ENCODE results near the gene OSBPL10.

DNA sequence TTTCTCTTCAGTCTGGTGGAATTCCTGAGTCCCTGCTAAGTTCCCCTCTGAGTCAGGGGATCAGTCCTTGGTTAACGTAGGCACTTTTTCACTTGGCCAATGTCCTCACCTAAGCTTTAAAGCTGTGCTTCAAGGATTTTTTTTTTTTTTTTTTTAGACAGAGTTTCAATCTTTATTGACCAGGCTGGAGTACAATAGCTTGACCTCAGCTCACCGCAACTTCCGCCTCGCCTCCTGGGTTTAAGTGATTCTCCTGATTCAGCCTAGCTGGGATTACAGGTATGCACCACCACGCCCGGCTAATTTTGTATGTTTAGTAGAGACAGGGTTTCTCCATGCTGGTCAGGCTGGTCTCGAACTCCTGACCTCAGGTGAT, 228.0 kb downstream of the OSBPL10 start:
- TF ChIP-seq FOS (IDR thresholded peaks at IDR 0.05; ENCODE audit: low read depth, low read length) = no peak
- TF ChIP-seq, protein P1, sequence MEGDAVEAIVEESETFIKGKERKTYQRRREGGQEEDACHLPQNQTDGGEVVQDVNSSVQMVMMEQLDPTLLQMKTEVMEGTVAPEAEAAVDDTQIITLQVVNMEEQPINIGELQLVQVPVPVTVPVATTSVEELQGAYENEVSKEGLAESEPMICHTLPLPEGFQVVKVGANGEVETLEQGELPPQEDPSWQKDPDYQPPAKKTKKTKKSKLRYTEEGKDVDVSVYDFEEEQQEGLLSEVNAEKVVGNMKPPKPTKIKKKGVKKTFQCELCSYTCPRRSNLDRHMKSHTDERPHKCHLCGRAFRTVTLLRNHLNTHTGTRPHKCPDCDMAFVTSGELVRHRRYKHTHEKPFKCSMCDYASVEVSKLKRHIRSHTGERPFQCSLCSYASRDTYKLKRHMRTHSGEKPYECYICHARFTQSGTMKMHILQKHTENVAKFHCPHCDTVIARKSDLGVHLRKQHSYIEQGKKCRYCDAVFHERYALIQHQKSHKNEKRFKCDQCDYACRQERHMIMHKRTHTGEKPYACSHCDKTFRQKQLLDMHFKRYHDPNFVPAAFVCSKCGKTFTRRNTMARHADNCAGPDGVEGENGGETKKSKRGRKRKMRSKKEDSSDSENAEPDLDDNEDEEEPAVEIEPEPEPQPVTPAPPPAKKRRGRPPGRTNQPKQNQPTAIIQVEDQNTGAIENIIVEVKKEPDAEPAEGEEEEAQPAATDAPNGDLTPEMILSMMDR (conservative IDR thresholded peaks at IDR 0.05; ENCODE audit: low read depth, low read length) = no peak
- TF ChIP-seq MXI1 (IDR thresholded peaks at IDR 0.05; ENCODE audit: borderline replicate concordance, low read depth, low read length) = no peak
- no peak for TF ChIP-seq MAFK (IDR thresholded peaks at IDR 0.05; ENCODE audit: low read depth, low read length)
- no peak for TF ChIP-seq POLR2A (IDR thresholded peaks at IDR 0.05; ENCODE audit: low read depth, low read length)
- TF ChIP-seq NFE2L2 (IDR thresholded peaks at IDR 0.05; ENCODE audit: low read depth, low read length) = no peak
- TF ChIP-seq, protein P2, sequence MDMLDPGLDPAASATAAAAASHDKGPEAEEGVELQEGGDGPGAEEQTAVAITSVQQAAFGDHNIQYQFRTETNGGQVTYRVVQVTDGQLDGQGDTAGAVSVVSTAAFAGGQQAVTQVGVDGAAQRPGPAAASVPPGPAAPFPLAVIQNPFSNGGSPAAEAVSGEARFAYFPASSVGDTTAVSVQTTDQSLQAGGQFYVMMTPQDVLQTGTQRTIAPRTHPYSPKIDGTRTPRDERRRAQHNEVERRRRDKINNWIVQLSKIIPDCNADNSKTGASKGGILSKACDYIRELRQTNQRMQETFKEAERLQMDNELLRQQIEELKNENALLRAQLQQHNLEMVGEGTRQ (IDR thresholded peaks at IDR 0.05; ENCODE audit: low read depth, low read length) = no peak
- no peak for TF ChIP-seq SMC3 (IDR thresholded peaks at IDR 0.05; ENCODE audit: low read depth, low read length)
- TF ChIP-seq RAD21 (IDR thresholded peaks at IDR 0.05; ENCODE audit: low read length) = no peak
- TF ChIP-seq BHLHE40 (IDR thresholded peaks at IDR 0.05; ENCODE audit: low read depth, low read length) = no peak
- no peak for TF ChIP-seq CHD1 (IDR thresholded peaks at IDR 0.05; ENCODE audit: low read depth, low read length)
- no peak for TF ChIP-seq RFX5 (IDR thresholded peaks at IDR 0.05; ENCODE audit: low read depth, low read length)
- TF ChIP-seq MAZ (IDR thresholded peaks at IDR 0.05; ENCODE audit: borderline replicate concordance, low read depth, low read length) = no peak
- TF ChIP-seq, protein P3, sequence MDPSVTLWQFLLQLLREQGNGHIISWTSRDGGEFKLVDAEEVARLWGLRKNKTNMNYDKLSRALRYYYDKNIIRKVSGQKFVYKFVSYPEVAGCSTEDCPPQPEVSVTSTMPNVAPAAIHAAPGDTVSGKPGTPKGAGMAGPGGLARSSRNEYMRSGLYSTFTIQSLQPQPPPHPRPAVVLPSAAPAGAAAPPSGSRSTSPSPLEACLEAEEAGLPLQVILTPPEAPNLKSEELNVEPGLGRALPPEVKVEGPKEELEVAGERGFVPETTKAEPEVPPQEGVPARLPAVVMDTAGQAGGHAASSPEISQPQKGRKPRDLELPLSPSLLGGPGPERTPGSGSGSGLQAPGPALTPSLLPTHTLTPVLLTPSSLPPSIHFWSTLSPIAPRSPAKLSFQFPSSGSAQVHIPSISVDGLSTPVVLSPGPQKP (IDR thresholded peaks at IDR 0.05; ENCODE audit: borderline replicate concordance, low read depth, low read length) = no peak
